HG03039 (cell line): ENCODE measurements around the gene OGA.

Experiments used
- ATAC-seq: cut with Tn5 transposase; IDR thresholded peaks from one replicate; pipeline ENCODE4 v1.9.1; 2021; ENCODE audit warnings: mild to moderate bottlenecking, moderate library complexity; ENCODE audit not compliant: unreplicated experiment

The OGA gene

DNA sequence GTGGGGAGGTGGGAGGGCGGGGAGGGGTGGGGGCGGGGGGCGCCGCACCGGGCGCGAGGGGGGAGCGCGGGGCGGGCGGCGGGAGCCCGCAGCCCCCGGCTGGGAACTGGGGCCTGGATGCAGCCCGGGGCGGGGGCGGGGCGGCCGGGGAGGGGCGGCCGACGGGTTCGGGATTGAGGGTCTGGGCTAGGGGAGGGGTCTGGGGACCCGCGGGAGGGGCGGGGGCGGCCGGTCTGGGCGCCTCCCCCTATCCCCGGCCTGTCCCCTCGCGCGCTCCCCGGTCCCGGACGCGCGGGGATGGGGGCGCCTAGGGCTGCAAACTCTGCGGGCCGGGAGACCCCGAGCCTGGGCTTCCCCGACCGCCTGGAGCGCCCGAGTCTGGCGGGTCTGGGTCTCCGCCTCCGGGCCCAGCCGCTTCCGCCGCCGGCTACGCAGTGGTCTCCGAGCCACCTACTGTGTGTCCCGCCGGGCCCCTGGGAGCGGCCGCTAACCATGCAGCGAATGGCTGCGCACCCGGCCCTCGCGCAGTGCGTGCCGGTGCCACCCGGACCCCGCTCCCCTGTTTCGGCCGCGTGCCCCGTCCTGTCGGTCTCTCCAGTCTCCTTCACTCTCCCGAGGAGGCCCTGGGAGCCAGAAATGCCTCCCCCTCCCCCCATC lies 42.0 kb downstream of the OGA start:
- ATAC-seq, result no peak

DNA sequence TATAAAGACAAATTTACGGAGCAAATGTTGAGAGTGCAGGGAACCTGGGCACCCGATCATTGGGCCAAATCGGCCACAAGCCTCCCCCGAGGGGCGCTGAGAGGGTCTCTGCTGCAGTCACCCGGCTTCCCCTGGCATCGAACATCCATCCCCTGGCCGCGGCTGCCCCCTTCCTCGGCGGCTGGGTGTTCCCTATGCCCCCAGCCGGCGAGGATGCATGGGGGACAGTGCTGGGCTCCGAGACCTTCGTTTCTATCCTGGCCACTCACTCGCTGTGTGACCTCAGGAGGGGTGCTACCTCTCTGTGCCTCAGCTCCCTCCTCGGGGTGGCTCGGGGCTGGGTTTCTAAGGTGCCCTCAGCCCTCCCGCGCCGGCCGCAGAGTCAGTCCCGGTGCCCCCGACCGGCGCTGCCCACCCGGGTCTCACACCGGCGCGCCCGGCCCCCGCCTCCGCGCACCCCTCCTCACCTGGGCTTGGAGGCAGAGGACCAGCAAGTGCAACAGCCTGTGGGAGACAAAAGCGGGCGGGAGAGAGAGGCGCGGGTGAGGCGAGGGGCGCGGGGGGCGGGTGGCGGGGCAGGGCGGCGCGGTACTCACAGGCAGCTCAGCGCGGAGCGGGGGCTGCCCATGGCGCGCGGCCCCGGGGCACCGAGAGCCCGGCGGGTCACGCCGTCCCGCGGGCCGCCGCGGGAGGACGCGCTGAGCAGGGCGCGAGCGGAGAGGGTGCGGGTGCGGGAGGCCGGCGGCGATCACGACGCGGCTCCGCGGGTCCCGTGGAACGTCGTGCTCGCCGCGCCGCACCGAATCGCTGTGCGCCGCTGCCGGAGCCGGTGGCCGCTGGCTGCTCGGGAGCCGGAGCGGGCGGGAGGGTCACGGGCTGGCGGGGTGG lies 42.7 kb downstream of the OGA start, which contains the start of gene FGF8:
FGF8 (minus strand) TSS at position 842 of the 888 bp plus-strand sequence; CDS start at position 628, 214 bp downstream.
- no peak for ATAC-seq

DNA sequence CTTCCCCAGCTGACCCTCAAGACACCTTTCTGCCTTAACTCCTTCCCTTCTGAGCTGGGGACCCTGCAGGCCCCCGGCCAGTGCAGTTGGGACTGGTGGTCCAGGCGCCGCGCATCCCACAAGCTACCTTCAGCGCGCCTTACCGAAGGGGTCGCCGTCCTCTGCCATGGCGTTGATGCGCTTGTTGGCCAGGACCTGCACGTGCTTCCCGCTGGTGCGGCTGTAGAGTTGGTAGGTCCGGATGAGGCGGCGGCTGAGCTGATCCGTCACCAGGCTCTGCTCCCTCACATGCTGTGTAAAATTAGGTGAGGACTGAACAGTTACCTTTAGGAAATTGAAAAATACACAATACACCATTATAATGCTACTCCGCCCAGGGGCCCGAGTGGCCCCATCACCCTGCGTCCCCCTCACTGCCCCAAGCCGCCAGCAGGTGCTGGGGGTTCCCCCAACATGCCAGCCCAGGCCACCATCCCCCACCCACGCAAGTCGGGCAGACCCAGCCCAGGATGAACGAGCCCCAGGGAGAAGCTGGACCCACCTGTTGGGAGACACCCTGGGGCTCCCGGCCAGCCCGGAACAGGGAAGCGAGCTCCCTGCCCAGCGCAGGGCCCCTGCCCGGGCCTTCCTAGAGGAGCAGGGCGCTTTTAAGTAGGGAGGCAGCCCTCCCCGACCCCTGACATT lies 43.5 kb downstream of the OGA start:
- no peak for ATAC-seq

DNA sequence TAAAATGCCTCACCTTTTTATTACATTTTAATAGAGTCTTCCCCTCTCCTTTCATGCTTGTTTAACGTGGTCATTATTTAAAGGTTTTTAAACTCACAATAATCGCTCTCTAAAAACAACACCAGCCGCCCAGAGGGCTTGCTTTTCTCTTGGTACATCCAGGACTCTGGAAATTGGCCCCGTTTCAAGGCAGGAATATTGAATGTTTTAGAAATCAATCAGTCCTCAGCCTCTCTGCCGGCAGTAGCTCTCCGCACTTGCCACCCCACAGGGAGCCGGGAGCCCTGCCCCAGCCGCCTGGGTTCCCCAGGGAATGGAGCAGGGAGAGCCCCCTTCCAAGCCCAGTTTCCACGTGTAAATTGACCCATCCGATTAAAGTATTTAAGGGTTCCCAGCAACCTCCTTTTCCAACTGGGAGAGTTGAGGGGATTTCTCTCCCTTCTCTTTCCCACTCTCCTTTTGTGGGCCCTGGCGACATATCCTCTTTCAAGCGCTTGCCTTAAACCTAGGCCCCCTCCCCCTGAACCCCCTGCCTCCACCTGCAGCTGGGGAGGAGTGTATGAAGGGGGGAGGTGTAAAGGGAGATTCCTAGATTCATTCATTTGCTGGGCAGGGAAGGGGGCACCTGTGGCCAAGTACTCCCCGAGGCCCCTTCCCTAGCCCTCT lies 44.2 kb downstream of the OGA start:
- no peak for ATAC-seq

DNA sequence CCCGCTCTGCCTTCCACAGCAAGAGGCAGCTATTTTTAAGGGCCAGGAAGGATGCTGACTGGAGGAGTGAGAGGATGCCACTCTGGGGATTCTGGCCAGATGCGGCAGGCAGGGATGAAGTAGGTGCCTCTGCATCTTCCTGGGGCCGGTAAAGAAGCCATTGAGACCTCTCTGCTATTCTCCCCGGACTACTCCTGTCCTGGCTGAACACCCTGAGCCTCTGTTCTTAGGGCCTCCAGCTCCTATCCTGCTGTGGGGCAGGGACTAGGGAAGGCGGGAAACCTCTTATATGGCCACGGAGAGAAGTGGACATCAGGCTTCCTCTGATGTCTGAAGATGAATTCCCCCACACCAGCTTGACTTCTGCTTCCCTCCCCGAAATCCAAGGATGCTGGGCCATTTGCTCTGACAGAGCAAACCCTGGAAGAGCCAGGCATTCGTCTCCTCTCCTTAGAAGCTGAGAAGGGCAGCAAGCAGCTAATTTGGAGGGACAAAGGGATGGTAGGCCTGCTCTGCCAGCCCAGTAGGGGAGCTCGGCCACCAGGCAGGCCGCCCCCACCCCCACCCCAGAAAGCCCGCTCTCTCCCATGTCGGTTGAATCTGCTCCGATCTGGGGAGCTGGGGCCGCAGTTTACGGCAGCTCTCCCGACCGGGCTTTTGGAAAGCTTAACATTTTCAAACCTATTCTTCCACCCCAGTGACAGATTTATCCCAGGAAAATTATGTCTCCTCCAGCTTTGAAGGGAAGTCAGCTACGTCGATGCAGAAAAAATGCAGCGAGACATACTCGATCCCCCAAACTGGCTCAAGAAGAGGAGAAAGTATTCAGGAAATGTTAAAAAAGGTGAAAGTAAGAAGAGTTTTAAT lies 45.1 kb downstream of the OGA start:
- ATAC-seq, result no peak

DNA sequence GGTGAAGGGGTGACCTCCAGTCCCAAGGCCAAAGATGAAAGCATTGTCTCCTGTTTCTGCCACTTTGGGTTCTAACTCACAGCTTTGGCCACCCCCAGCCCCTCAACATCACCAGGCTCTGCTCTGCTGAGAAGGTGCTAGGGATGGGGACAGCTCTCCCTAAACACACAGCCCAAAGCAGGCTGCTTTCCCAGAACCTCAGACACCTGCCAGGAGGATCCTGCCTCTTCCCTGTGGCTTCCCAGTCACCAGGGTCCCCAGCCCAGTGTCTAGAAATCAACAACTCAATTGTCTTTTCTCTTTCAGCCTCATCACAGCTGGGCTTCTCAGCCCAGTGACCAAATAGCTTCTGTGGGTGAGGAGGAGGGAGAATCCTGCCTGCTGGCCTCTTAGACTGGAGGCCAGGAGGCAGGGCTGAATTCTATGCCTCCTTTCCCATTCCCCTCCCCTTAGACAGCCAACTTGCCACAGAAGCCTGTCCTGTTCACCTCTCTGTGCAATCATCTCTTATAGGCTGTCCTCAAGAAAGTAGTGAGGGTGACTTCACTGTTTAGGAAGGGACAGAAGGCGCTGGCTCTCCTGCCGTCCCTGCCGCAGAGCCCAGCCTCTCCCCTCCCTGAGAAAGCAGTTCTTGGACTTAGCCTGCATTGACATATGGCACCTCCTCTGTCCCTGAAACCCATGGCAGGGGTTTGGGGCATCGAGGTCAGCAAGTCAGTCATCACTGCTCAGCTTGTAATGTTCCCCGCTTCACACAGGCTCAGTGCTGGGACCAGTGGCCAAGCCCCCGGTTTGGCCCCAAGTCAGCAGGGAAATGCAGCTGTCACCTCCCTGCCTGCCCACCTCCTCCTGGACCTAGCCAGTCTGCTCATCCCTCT lies 46.0 kb downstream of the OGA start:
- ATAC-seq, result no peak

DNA sequence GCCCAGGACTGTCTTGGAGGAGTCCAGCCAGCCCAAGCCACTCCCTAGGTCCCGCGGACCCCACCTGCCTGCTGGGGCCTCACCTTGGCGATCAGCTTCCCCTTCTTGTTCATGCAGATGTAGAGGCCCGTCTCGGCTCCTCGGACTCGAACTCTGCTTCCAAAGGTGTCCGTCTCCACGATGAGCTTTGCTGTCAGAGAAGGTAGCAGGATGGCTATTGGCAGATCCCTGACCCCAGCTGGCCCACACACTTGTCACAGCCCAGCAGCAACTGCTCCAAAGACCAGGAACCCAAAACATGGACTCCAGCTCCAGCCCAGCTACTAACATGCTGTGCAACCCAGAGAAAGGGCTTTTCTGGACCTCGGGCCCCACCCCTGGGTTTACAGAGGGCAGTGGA lies 46.9 kb downstream of the OGA start:
- no peak for ATAC-seq

DNA sequence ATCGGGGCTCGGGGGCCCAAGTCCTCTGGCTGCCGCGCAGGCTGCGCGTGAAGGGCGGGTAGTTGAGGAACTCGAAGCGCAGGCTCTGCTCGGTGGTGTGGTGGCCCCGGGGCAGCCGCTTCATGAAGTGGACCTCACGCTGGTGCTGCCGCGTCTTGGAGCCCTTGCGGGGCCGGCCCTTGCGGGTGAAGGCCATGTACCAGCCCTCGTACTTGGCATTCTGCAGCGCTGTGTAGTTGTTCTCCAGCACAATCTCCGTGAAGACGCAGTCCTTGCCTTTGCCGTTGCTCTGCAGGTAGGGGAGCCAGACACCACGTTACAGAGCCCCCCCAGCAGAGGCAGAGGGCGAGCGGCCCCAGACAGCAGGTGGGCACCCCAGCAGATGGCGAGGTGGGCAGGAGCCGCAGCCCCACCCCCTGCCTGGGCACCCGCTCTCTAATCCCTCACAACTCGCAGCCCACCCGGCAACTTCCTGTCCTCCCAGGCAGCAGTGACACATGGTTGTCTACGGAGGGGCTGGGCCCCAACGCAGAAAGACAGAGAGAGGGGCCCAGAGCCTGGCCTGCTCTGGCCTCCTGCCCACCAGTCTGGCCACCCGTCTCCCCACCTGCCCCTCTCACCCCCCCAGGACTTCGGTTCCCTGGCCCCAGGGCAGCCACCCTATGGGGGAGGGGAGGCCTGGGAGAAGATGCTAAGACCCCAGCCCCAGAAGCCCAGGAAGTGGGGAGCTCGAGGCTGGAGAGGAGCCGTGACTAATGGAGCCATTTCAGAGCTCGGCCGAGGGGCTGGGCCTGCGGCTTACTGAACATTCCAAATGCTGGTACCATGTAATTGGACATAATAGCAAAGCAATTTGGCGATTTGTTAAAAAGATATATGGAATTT lies 47.7 kb downstream of the OGA start:
- no peak for ATAC-seq

DNA sequence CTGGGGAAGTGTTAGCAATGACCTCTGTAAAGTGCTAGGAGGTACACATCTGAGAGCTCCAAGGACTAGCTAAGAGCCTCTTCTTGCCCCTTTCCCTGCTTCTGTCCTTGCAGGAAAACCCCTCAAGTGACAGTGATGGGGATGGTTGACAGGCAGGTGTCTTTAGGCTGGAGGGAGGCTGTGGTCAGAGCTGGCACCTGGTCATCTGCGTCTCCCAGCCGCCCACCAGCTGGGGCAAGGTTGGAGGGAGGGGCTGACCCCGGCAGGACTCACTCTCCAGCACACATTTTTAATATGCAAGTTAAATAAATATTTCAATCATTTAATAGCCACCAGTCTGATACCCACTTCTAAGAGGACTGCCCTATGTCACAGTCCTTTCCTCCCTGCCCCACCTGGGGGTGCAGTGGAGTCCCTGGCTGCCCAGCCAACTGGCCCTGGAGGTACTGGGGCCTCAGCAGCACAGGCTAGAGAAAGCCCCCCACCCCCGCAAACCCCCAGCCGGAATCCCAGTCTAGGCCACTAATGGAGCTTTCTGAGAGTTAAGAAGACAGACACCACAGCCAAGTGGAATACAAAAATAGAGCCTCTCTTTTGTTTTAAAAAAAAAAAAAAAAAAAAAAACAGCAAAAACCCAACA lies 48.6 kb downstream of the OGA start:
- no peak for ATAC-seq

DNA sequence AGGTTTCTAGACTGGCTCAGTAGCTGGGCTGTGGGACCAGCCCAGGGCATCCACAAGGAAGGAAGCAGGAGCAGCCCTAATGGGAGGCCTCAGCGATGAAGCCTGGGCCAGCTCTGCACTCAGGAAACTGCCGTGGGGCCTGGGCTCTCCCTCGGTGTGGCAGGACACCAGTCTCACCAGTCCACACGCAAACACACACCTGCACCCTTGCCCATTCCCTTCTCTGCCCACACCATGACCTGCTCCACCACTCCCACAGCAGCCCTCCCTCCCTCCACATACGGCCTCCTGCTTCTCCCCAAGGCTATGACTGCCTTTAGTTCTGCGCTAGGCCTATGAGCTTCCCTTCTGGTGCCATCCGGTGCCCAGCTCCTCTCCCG lies 49.5 kb downstream of the OGA start:
- ATAC-seq, result no peak

DNA sequence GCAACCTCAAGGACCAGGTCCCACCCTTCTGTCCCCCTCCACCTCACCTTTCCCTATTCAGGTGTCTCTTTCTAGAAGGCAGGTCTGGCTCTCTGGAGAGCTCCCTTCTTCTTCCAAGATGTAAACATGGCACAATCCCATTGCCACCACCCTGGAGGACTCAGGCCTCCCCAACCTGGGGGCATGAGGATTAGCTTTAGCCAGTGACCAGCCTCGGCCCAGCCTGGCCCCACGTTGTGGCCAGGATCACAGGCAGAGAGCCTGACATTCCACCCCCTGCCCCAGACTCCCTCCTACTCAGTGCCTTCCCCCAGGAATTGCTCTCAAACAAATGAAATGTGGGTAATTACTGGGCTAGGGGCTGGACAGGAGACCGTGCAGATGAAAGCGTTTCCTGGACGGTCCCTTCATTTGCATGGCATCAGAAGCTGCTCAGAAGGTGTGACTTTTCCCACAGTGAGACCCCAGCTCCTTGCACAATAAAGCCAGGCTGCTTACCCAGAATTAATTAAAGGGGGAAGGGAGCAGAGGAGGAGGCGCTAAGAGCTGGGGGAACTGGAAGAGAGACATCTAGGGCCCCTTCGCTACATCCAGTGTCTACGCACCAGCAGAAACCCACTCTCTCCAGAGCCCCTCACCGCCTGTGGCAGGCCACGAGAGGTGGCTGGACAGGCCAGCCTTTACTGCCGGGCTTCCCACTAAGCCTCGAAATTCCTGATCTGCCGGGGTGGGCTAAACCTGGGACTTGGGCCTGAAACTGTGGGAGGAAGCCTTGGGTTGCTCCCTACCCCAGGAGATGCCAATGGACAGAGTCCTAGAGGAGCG lies 50.1 kb downstream of the OGA start:
- no peak for ATAC-seq

DNA sequence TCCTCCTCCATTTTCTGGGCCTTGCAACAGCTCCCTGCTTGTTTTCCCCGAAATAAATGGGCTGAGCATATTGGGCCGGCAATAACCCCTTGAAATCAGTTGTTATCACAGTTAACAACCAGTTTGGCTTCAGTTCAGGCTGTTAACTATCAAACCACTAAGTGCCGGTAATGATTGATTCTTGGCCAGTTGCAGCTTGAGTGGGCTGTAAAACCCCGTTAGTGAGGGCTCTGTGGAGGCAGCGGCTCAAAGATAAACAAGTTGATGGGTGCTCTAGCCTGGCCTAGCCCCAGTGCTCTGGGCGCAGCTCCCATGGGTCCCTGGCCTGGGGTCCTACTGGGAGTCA lies 50.7 kb downstream of the OGA start:
- ATAC-seq, result no peak

DNA sequence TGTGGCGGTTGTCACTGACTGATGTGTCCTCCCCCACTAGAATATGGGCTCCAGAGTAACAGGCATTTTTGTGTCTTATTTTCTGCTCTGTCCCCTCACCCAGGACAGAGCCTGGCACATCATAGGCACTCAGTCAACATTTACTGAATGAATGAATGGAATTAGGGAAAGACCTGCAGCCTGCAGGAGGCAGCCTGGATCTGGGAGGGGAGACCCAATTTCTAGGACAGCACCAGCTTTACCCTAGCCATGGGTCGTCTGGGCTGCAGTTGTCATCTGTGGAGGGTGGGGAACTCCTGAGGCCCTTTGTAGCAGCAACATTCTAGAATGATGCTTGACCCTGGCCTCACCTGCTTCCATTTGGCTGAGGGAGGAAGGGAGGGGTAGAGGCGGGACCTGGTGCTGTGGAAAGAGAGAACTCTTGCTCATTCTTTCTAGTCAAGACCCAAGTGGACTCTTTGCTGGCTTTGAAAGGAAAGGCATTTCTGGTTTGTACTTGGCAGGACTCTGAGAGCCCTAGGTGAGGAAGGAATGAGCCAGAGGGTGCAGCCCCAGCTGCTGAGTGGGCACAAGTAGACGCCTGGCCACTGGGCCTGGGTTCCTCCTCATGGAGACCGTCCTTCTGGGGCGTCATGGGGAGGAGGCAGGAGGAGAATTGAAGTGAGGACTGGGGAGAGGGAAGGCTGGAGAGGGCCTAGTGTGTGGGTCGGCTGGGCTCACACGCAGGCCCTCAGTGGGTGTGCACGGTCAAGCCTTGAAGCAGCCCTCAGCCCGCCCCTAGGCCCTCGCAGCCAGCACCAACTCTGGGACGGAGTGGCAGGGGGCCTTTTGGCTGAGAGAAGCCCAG lies 51.3 kb downstream of the OGA start:
- no peak for ATAC-seq

DNA sequence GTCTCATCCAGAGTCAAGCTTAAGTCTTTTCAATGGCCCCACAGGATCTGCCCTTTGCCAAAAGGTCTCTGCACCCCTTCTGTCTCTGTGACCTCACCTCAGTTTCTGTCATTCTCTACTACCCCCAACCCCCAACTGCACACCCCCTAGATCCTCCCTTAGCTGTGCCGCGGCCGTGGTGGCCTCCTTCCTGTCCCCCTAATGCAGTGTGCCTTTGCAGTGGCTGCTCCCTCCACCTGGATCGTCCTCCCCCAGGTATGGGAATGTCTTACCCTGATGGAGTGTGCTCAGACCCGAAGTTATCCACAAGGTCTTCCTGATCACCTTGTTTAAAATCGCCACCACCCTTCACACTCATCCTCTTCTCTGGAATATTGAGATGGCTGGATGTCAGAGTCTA lies 51.9 kb downstream of the OGA start:
- ATAC-seq, result no peak

DNA sequence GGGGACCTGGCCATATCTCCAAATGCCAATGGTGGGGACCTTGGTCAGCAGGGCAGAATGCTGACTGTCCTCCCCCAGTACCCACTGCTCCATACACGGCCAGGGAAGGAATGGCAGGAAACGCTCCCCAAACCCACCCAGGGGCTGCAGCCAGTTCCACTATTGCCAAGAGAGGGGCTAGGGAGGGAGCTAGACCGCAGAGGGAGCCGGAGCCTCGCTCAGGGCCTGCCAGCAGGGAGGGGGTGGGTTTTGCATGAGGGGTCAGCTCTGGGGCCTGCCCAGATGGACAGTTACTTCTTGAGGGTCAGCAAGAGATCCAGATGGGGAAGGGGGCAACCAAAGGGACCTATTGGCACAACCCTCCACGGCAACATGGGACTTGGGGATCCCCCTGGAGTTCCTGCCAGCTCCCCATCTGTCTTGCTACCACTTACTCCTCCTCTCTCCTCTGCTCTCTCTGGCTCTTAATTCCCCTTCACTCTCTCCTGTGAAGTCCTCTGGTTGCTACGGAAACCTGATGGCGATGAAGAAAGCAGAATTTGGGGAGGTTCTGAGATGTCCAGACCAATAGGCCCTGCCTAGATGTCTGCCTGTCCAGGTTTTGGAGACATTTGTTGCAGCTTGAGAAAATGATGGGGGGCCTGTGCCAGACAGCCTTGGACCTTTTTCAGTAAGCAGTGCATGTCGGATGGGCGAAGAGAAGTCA lies 55.0 kb downstream of the OGA start:
- no peak for ATAC-seq

DNA sequence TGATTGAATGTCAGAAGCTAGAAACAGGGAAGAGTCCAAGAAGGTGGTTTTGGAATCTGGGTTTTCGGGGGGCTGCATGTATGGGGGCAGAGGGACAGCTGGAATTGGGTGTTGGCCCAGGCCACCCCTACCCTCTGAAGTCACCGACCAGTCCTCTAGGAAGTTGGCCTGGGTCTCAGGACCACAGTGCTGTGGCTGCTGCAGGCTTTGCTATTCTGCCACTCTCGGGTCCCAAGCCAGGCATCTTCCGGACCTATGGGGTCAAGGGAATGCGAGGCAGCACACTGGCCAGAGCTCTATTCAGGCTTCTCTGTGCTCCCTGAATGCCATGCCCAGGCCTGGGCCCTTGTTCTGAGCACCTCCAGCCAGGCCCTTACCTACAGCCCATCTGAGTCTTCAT lies 55.5 kb downstream of the OGA start:
- ATAC-seq, result no peak
